Activated CD8-positive, alpha-beta memory T cell treated with anti-CD3 and anti-CD28 coated beads, Interleukin-2, amount 50 U/mL, for 24 hours (primary cell): ENCODE results near the gene MFSD1.
A peak's percentile ranks its signal among the peaks of the same experiment; 100 is the strongest.

Experiments used
- DNase-seq: peaks from one replicate; pipeline ENCODE4 v3.0.0-alpha.2; 2020; ENCODE audit errors: extremely low read depth

The MFSD1 gene

GRCh38 chr3:158801696-158802408 is at the start of gene MFSD1:
TSS of gene MFSD1 (plus strand) at chr3:158802054. CDS start at chr3:158802153, 99 bp downstream.
- peak; percentile 73 for DNase-seq

GRCh38 chr3:158753854-158754253 is 48.0 kb upstream of the MFSD1 start:
- DNase-seq: no peak

- DNase-seq: no peak
Observed at GRCh38 chr3:158755421-158755820, 46.4 kb upstream of the MFSD1 start.

- DNase-seq: no peak
Observed at GRCh38 chr3:158761350-158761749, 40.5 kb upstream of the MFSD1 start.

- no peak for DNase-seq
Observed at GRCh38 chr3:158762701-158763100, 39.2 kb upstream of the MFSD1 start.

GRCh38 chr3:158763421-158763820 is 38.4 kb upstream of the MFSD1 start:
- no peak for DNase-seq

- DNase-seq: no peak
Observed at GRCh38 chr3:158765518-158766205, 36.2 kb upstream of the MFSD1 start.

GRCh38 chr3:158766364-158766763 is 35.5 kb upstream of the MFSD1 start:
- no peak for DNase-seq

- no peak for DNase-seq
Observed at GRCh38 chr3:158768361-158768787, 33.5 kb upstream of the MFSD1 start.

GRCh38 chr3:158768881-158769543 is 32.8 kb upstream of the MFSD1 start:
- no peak for DNase-seq

GRCh38 chr3:158769549-158769948 is 32.3 kb upstream of the MFSD1 start:
- no peak for DNase-seq

GRCh38 chr3:158769952-158770740 is 31.7 kb upstream of the MFSD1 start:
- DNase-seq: no peak

GRCh38 chr3:158770741-158771350 is 31.0 kb upstream of the MFSD1 start:
- DNase-seq: no peak

- no peak for DNase-seq
Observed at GRCh38 chr3:158771577-158771976, 30.3 kb upstream of the MFSD1 start.

GRCh38 chr3:158771982-158772381 is 29.9 kb upstream of the MFSD1 start:
- DNase-seq: no peak

GRCh38 chr3:158773166-158773565 is 28.7 kb upstream of the MFSD1 start:
- no peak for DNase-seq

GRCh38 chr3:158773845-158774830 is 27.7 kb upstream of the MFSD1 start:
- DNase-seq: no peak

GRCh38 chr3:158774965-158775364 is 26.9 kb upstream of the MFSD1 start:
- DNase-seq: no peak

- no peak for DNase-seq
Observed at GRCh38 chr3:158775426-158776410, 26.1 kb upstream of the MFSD1 start.
